Liver (tissue), 9 donors: Measurements from ENCODE around the gene MIEF1. TPM values are rescaled to one million over a fixed set of nuclear protein-coding genes. Genes with fewer than 3 reads are reported as not detected.

Experiments used
- DNase-seq: peaks from one replicate; pipeline ENCODE4 v3.0.0-alpha.2; 2017; ENCODE audit warnings: low spot score
- H3K27ac ChIP-seq, 2 donors: one replicate each; pipeline ENCODE4 v1.7.0; 2013; ENCODE audit warnings: inconsistent platforms in 2 of 2, low read length in 2 of 2, control low read depth in 1 of 2, low read depth in 1 of 2, mild to moderate bottlenecking in 1 of 2
- H3K27me3 ChIP-seq, 4 donors: one replicate each; pipeline versions ENCODE4 v1.6.1 to v1.7.0; 2013; ENCODE audit warnings: low read length in 3 of 4, inconsistent platforms in 1 of 4, mild to moderate bottlenecking in 1 of 4, moderate library complexity in 1 of 4; ENCODE audit not compliant: control insufficient read depth in 4 of 4, insufficient read depth in 4 of 4
- H3K36me3 ChIP-seq, 4 donors: one replicate each; pipeline versions ENCODE4 v1.6.1 to v1.7.0; 2013; ENCODE audit warnings: low read length in 3 of 4, mild to moderate bottlenecking in 3 of 4, low read depth in 1 of 4, moderate library complexity in 1 of 4; ENCODE audit not compliant: control insufficient read depth in 4 of 4, insufficient read depth in 3 of 4
- H3K4me1 ChIP-seq, 4 donors: one replicate each; pipeline versions ENCODE4 v1.6.1 to v1.7.0; 2013; ENCODE audit warnings: low read length in 3 of 4, mild to moderate bottlenecking in 3 of 4, moderate library complexity in 1 of 4; ENCODE audit not compliant: control insufficient read depth in 4 of 4, insufficient read depth in 4 of 4
- H3K4me3 ChIP-seq, 3 donors: one replicate each; pipeline versions ENCODE4 v1.6.1 to v1.7.0; 2013; ENCODE audit warnings: low read length in 3 of 3, control low read depth in 1 of 3, low read depth in 1 of 3, mild to moderate bottlenecking in 1 of 3
- H3K9ac ChIP-seq, 2 donors: one replicate each; pipeline ENCODE4 v1.7.0; 2013; ENCODE audit warnings: low read length in 2 of 2, mild to moderate bottlenecking in 2 of 2, moderate library complexity in 2 of 2, control low read depth in 1 of 2, low read depth in 1 of 2
- H3K9me3 ChIP-seq, 4 donors: one replicate each; pipeline versions ENCODE4 v1.6.1 to v1.7.0; 2013; ENCODE audit warnings: low read length in 3 of 4; ENCODE audit not compliant: control insufficient read depth in 4 of 4
- ATF3 ChIP-seq: IDR thresholded peaks from 2 replicates; pipeline ENCODE4 v1.6.1; 2016; ENCODE audit warnings: antibody characterized with exemption
- CTCF ChIP-seq: fragments of 150-350 bp; IDR thresholded peaks from 2 replicates; pipeline ENCODE4 v1.5.1; 2017; ENCODE audit warnings: improper control_type of control experiment, low read depth, low read length; ENCODE audit not compliant: missing input control
- EGR1 ChIP-seq, 2 donors: IDR thresholded peaks; 2 replicates each; pipeline ENCODE4 v1.6.1; 2016 to 2018; ENCODE audit warnings: antibody characterized with exemption in 2 of 2, low read depth in 2 of 2
- FOXA1 ChIP-seq: IDR thresholded peaks from 2 replicates; pipeline ENCODE4 v1.6.1; 2016; ENCODE audit warnings: antibody characterized with exemption
- FOXA2 ChIP-seq: IDR thresholded peaks from 2 replicates; pipeline ENCODE4 v1.6.1; 2016; ENCODE audit warnings: antibody characterized with exemption
- GABPA ChIP-seq, 2 donors: IDR thresholded peaks in 1 of 2; conservative IDR thresholded peaks in 1 of 2; 2 replicates each; pipeline ENCODE4 v1.6.1; 2016; ENCODE audit warnings: antibody characterized with exemption in 2 of 2, mild to moderate bottlenecking in 1 of 2, moderate library complexity in 1 of 2
- HNF4A ChIP-seq, 2 donors: conservative IDR thresholded peaks; 2 replicates each; pipeline ENCODE4 v1.6.1; 2016; ENCODE audit warnings: antibody characterized with exemption in 2 of 2, mild to moderate bottlenecking in 2 of 2
- HNF4G ChIP-seq: IDR thresholded peaks from 2 replicates; pipeline ENCODE4 v1.6.1; 2016; ENCODE audit warnings: antibody characterized with exemption
- JUND ChIP-seq, 2 donors: IDR thresholded peaks; 2 replicates each; pipeline ENCODE4 v1.6.1; 2016; ENCODE audit warnings: antibody characterized with exemption in 2 of 2
- MAX ChIP-seq: IDR thresholded peaks from 2 replicates; pipeline ENCODE4 v1.6.1; 2016; ENCODE audit warnings: antibody characterized with exemption
- NR2F2 ChIP-seq: IDR thresholded peaks from 2 replicates; pipeline ENCODE4 v1.6.1; 2016; ENCODE audit warnings: antibody characterized with exemption
- RAD21 ChIP-seq, 2 donors: IDR thresholded peaks; 2 replicates each; pipeline ENCODE4 v1.6.1; 2016; ENCODE audit warnings: antibody characterized with exemption in 2 of 2, mild to moderate bottlenecking in 2 of 2
- REST ChIP-seq: IDR thresholded peaks from 2 replicates; pipeline ENCODE4 v1.6.1; 2016; ENCODE audit warnings: antibody characterized with exemption, mild to moderate bottlenecking
- RXRA ChIP-seq, 2 donors: IDR thresholded peaks; 2 replicates each; pipeline ENCODE4 v1.6.1; 2017 to 2018; ENCODE audit warnings: antibody characterized with exemption in 2 of 2, mild to moderate bottlenecking in 1 of 2
- SP1 ChIP-seq: IDR thresholded peaks from 2 replicates; pipeline ENCODE4 v1.6.1; 2018; ENCODE audit warnings: antibody characterized with exemption, mild to moderate bottlenecking
- TAF1 ChIP-seq: conservative IDR thresholded peaks from 2 replicates; pipeline ENCODE4 v1.6.1; 2016; ENCODE audit warnings: antibody characterized with exemption, mild to moderate bottlenecking
- YY1 ChIP-seq: IDR thresholded peaks from 2 replicates; pipeline ENCODE4 v1.6.1; 2016; ENCODE audit warnings: antibody characterized with exemption, mild to moderate bottlenecking
- ZBTB33 ChIP-seq: IDR thresholded peaks from 2 replicates; pipeline ENCODE4 v1.6.1; 2016; ENCODE audit warnings: antibody characterized with exemption
- WGBS: extraction: QIAGEN DNeasy Blood & Tissue Kit; methylation state at CpG from one replicate; pipeline ENCODE4 v1.1.7; 2013; 5-methylcytosine and 5-hydroxymethylcytosine counted together
- polyA plus RNA-seq, 2 donors: library from polyadenylated mRNA; stranded (reverse) in 1 of 2; unstranded in 1 of 2; fragments of 200-250 nt in 1 of 2; fragments of >200 nt in 1 of 2; fragmentation: Nextera tagmentation in 1 of 2; extraction: Ambion mirVana in 1 of 2; gene quantifications; one replicate each; pipeline versions ENCODE4 v1.2.1 to v1.2.3, GENCODE V29; 2013 to 2015
- total RNA-seq, 2 donors: library from RNA; depleted of rRNA; stranded (reverse); fragments of >200 nt; gene quantifications; one replicate each; pipeline ENCODE4 v1.2.3, GENCODE V29; 2014
- donor health status: healthy.
- donor health status: healthy.
- donor health status: healthy.
- donor health status: healthy.
- donor health status: healthy.

The MIEF1 gene
- total and polyA plus RNA-seq, 4 donors = 12.9 to 31.1 (median 20.7) TPM

- H3K27ac ChIP-seq = peak overlapping the region in 1 of 2 donors; percentile 28
- H3K36me3 ChIP-seq = peaks cover 3 to 14% (median 9%) of the 10 kb centered on the region in 4 donors
- 71% methylated on average over 12 of the region's 12 CpGs for WGBS
- no peak overlapping the region for H3K9ac ChIP-seq
- TF ChIP-seq TAF1 = no peak
- TF ChIP-seq HNF4A (conservative IDR thresholded peaks at IDR 0.05) = no peak
- no peak for TF ChIP-seq SP1
- no peak for TF ChIP-seq ZBTB33
- TF ChIP-seq RXRA (IDR thresholded peaks at IDR 0.05) = no peak
- TF ChIP-seq JUND (IDR thresholded peaks at IDR 0.05) = no peak
- H3K4me1 ChIP-seq = peaks cover 17 to 67% (median 53%) of the 10 kb centered on the region in 4 donors
- H3K27me3 ChIP-seq = no peaks in the 10 kb centered on the region
- H3K4me3 ChIP-seq = no peak overlapping the region
- H3K9me3 ChIP-seq = no peaks in the 10 kb centered on the region
- DNase-seq = no peak
These were observed 26.1 kb downstream of the MIEF1 start for GRCh38 chr22:39528080-39528661.

GRCh38 chr22:39528681-39529486 is 26.8 kb downstream of the MIEF1 start:
- Histone ChIP-seq H3K4me1 (peaks cover 17 to 63% (median 51%) of the 10 kb centered on the region in 4 donors), H3K9ac (peak overlapping the region in 1 of 2 donors; percentile 12), H3K9me3 (no peaks in the 10 kb centered on the region), H3K27ac (peak overlapping the region in 1 of 2 donors; percentile 28), H3K27me3 (no peaks in the 10 kb centered on the region), H3K36me3 (peaks cover 3 to 11% (median 7%) of the 10 kb centered on the region in 4 donors), H3K4me3 (no peak overlapping the region)
- TF ChIP-seq FOXA2 (no peak), REST (no peak), FOXA1 (no peak), ZBTB33 (no peak), MAX (no peak), GABPA (IDR thresholded peaks at IDR 0.05 in 1 of 2, conservative IDR thresholded peaks at IDR 0.05 in 1 of 2) (peak; percentile 61 to 76), JUND (IDR thresholded peaks at IDR 0.05) (no peak), RXRA (IDR thresholded peaks at IDR 0.05) (peak in 1 of 2 donors; percentile 40), RAD21 (IDR thresholded peaks at IDR 0.05) (peak; percentile 93 to 96), YY1 (peak; percentile 59), HNF4A (conservative IDR thresholded peaks at IDR 0.05) (peak in 1 of 2 donors; percentile 27), TAF1 (no peak), CTCF (peak; percentile 95), HNF4G (no peak), EGR1 (IDR thresholded peaks at IDR 0.05; ENCODE audit: low read depth in 2 of 2) (no peak), NR2F2 (no peak), ATF3 (no peak), SP1 (peak; percentile 61)
- peak; percentile 93 for DNase-seq
- 35% methylated on average over 32 of the region's 32 CpGs for WGBS
